GM19238 (cell line): ENCODE results near the gene HOXC6.

ENCODE experiments used
- DNase-seq: peaks from one replicate; pipeline ENCODE4 v3.0.0; 2011; ENCODE audit warnings: low spot score; ENCODE audit not compliant: insufficient read length

Gene HOXC6

DNA sequence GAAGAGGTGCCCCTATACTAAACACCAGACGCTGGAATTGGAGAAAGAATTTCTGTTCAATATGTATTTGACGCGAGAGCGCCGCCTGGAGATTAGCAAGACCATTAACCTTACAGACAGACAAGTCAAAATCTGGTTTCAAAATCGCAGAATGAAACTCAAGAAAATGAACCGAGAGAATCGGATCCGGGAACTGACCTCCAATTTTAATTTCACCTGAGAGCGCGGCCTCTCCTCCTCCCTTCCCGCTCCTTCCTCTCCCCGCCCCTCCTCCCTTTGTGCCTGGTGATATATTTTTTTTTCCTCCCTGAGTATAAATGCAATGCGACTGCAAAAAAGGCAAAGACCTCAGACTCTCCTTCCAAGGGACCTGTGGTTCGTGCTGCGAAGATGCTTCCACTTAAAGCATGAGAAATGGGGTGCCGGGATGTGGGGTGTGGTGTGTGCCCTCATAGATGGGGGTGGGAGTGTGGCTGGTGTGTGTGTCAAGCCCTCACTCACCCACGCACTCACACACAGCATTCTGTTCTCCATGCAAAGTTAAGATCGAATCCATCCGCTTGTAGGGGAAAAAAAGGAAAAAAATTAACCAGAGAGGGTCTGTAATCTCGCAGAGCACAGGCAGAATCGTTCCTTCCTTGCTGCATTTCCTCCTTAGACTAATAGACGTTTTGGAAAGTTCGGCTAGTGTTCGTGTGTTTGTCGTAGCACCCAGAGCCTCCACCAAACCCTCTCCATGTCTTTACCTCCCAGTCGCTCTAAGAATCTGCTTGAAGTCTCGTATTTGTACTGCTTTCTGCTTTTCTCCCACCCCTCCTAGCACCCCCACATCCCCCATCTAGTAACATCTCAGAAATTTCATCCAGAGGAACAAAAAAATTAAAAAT lies 38.8 kb upstream of the HOXC6 start:
- peak; percentile 47 for DNase-seq

DNA sequence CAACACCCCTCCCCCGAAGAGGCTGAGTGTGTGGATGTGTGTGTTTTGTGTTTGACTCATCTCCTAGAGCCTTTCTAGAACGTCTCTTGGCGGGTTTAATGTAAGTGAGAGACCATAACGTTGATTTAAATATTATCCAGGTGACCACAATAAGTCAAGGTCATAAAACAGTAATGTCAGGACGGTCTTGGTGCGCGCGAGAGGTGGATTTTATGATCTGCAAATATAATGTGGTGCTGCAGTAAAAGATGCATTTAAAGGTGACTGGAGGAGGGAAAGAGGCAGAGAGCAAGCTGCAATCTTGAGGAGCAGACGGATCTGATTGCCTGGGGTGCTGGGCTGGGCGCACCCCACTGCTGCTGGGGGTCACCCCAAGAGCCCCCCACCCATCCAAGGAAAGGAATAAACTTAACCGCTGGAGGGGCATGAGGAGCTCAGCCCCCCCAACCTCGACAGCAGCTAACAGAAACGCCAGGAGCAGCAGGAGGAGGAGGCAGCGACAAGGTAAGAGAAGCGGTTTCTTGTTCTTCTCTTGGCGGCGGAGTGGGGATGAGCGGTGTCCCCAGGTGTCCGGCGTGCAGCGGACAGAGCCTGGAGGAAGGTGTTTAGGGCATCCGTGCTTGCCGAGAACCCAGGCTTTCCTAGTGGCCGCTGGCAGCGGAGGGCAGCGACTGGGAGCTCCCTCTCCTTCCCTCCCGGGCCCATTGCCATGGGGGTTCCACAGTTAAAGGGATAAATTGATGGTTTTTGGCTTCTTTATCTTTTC lies 37.7 kb upstream of the HOXC6 start:
- no peak for DNase-seq

DNA sequence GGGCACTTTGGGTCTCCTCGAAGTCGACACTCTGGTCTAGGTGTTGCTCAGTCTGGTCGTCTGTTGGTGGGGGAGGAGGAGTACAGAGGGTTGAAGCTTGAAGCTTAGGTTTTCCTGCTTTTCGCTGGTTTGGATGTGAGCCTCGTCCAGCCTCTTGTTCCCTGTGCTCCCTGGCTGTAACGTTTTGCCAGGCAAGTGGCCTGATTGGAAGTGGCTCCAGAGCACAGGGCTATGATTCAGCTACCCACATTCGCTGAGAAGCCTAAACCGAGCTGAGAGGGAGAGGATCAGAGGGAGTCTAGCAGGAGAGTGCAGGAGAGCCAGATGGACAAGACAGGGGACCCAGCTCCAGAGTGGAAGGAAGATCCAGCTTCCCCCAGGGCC lies 37.2 kb upstream of the HOXC6 start:
- no peak for DNase-seq

DNA sequence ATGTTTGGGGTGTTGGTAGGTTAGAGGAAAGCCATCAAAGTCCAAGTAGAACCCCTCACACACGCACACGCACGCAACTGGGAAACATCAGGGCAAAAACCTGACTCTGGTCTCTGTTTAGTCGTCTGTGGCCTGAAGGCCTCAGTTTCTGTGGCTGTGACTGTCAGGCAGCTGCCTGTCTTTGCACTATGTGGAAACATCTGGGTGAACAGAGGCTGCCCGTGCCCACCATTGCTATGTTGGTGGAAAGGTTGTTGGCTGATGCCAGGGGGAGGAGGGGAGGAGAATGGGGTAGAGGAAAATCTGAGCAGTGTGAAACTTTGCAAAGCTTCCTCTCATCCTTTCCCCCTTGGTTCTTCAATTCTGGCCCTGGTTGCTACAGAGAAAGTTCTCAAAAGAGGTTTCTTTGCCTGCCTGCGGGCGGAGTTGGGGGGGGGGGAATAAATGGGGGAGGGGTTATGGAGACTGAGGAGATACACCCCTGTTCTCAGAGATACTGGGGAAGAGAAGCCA lies 35.8 kb upstream of the HOXC6 start:
- no peak for DNase-seq

DNA sequence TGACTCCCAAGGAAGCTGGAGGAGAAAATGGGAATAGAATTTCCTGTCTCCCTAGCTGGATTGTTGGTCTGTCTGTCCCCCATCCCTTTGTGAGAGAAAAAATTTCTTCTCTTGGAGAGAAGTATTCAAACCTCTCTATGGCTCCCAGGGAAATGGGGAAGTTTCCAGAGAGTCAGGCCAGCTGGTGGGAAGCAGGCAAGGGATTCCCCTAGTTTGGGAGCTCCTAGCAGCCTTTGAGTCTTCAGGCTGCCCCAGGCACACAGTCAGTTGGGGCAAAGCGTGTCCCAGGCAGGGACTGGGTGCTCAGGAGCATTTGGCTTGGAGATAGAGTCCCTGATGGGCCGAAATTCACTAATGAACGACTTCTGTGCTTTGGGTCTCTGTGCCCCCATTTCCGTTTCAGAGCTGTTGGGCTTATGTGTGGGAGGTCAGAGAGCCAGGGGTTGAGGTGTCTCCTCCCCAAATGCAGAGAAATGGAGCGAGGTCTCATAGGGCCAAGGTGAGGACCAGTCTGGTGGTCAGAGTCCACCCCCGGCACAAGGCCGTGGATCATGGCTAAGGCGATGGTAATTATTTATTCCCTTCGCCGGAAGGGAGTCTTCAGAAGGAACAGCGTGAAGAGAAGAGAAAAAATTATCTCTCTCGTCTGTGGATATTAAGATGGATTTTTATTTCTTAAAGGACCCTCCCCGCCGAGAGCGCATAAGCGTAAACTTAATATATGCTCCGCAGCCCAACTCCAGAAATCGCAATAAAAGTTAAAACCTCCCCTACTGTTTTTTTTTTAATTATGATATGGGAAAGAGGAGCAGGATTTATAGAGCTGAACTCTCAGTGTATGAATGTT lies 34.9 kb upstream of the HOXC6 start:
- no peak for DNase-seq

DNA sequence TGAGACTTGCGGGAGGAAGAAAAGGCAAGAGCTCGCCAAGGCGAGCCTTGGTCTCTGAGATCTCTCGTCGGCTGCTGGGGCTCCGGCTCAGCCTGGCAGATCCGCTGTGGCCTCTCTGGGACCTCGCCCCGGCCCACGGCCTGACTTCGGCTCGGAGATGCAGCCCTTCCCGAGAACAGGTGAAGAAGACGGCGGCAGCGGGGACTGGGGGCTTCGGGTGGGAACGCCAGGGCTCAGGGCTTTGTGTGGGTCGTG lies 34.3 kb upstream of the HOXC6 start:
- no peak for DNase-seq

DNA sequence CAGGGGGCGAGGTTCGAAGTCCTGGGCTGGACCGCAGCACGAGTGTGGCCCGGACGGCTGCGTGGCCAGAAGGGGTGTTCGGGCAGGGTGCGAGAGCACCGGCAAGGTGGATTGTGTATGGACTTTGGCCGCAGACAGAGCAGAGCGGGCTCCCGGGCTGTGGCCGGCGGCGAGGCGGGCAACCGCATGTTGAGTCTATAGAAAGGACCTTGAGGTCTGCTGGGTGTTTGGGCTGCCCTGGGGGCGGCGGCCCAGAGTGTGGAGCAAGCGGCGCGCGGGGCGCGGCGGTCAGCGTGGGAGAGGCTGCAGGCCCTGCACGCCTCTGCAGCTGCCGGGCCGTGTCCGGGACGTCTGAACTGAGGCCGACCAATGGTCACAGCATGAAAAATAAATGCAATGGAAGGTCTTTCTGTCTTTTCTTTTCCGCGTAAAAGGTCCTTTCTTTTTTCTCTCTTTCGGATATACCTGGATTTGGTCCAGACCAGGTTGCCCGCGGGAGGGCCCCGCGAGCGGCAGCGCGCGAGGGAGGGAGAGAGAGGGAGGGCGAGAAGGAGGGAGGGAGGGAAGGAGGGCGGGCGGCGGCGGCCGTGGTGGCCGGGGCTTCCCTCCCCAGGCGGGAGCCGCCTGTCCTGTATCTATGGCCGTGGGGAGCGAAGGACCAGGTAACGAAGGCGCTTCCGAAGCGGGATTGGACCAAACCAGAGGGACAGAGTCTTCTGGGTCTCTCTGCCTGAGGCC lies 33.8 kb upstream of the HOXC6 start:
- DNase-seq: no peak

DNA sequence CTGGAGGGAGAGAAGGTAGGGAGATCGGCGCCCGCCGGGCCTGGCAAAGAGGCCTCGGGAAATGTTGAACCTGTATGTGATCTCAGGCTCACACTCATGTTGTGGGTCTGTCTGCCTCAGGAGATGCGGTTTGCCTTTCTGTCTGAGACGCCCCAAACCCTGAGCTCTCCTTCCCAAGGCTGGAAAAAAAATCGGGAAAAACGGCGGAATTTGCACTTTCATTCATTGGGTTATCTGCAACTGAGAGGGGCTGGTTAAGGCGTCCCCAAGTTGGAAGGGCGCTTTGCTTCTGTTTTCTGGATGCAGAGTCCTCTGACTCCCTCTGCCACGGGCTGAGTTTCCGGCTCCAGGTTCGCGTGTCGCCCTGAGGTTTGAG lies 33.2 kb upstream of the HOXC6 start:
- no peak for DNase-seq

DNA sequence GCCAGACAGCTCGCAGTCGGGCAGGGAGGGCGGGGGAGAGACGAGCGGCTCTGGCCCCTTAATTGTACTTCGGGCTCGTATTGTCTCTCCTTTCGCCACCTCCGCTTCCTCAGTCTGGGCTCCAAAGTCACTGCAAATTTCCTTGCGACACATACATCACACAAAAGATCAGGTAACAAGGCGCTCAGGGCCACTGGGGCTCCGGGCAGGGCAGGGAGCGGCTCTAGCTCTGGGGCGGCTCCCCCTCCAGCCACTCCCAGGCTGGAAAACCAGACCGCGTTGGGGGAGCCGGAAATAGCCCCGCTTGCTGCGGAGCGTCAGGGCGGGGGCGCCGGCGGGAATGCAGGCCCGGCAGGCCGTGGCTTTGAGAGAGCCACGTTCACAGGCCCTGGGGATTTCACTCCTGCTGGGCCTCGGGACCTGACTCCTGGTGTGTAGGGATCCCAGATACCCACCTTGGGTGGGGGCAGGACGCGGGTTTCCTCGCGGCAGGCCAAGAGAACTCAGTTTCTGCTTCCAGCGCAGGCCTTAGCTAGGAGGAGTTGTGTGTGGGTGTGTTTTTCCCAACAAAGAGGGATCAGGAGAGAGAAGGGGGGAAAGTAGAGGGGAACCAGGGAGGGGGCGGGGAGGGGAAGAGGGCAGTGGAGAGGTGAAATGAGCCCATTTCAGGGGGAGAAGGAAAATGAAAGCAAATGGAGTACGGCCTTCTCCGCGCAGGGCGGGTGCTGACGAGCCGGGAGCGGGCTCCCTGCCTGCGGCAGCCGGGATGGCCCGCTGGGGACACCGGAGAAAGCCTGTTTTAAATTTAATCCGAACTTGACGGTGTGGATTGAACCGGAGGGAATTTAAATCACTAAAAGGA lies 32.6 kb upstream of the HOXC6 start:
- DNase-seq: no peak

DNA sequence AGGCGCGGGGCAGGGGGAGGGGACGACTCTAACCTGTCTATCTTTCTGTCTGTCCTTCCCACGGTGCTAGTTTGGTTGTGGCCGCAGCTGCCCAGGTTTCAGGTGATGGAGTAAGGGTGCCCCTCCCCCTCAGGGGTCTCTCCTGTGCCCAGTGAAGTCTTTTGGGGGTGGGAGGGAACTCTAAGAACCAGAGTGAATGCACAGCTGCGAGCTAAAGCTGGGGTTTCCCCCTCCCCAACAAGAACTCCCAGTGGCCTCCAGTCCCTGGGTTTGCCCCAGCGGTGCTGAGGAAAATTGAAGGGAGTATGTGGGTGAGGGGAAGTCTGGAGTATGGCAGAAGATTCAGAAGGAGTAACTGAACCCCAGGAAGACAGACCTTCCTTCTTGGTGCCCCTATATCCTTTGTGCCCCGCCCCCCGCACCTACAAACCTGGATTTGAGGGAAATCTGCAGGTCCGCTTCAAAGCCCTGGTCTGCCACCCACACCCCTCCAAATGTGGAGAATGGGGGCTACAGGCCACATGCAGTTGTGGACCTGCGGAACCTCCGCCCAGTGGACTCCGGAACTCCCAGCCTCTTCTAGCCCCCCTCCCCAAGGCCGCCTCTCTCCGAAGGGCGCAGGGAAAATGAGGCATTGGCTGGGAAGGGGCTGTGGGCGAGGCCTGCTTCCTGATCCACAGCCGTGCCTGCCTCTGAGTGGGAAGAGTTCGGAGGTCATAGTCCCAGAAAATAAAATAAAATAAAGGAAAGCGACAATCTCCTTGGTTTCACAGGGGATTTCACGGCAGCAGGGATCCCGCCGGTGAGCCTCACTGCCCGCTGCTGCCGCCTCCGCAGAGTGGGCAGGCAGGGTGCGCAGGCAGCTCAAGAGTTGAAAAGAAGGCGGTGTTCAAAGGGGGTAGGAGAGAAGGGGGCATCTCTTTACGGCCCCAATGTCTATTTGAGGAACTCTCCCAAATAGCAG lies 31.7 kb upstream of the HOXC6 start:
- DNase-seq: no peak

DNA sequence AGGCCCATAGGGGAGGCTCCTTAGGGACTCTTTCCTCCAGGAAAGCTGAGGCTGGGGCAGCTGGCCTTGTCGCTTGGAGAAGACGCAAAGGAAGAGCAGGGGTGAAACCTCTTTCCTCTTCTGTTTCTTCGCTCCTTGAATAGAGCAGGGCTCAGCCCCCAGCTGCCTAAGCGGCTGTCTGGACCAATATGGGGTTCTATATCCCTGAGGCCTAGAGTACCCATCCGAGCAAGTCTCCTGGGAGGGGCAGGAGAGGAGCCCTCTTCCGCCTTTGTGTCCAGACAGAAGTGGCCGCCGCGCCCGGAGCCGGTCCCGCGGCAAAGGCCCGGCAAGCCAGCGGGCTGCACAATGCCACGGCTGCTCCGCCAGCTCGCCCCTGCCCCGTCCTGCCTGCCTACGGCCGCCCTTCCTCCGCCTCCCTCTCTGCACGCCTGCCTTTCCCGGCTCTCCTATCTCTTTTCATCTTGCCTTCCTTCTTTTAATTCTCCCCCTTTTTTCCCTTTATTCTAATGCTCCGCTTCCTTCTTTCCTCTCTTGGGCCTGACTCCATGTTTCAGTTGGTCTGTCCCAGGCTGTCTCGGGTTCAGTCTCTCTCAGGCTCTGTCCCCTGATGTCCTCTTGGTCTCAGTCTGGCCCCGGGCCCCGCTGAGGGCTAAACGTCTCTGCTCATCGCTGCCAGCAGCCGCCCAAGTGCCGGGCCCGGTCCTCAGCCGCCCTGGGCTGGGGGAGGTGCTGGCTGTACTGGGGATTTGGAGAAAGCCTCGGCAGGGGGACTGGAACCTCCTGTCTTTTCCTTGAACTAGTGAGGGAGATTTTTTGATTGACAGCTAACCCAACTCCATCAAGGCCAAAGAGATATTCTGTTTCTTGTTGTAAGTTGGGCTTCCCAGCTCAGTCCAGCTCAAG lies 30.8 kb upstream of the HOXC6 start:
- no peak for DNase-seq

DNA sequence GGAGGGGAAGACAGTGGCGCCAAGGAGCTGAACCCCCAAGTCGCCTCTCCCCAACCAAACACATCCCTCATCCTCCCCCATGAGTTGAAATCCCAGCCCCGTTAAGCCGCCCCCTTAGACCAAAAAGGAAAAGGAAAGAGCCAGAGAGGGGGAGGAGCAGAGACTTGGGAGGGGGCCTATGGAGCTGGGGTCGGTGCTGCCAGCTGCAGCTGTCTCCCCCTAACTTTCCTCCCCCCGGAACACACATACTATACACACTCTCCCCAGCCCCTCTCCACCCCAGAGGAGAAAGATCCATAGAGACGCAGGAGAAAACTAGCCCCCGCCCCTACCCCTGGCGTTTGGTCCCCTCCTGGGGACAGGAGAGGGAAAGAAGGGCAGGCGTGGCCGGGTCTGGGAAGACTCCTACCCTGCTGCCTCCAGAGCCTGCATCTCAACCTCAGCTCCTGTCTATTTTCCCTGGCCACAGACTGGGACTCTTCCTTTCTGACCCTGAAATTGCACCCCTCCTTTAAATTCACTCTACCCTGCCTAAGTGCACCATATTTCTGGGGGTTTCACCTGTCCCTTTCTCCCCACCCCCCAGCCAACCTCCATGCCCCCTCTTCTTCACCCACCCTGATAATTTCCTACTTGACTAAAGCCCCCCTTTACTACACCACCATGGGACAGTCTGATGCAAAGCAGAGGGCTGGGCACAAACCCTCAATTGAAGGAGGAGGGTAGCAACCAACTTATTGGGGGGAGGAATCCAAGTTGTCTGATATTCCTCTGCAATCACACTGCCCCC lies 29.9 kb upstream of the HOXC6 start:
- no peak for DNase-seq

DNA sequence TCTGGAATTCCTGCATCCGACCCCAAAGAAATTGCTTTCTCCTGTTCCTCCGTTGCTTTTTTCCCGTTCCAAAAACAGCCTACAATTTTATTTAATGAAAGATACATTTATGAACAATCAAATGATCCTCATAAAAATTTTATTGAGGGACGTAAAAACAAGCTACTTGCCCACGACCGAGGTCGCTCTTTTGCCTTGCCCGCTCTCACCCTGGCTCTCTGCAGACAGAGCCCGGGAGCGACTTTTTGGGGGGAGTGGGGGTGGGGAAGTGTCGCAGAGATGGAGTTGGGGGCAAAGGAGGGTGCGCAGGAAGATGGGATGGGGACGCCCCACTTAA lies 29.4 kb upstream of the HOXC6 start:
- DNase-seq: no peak

DNA sequence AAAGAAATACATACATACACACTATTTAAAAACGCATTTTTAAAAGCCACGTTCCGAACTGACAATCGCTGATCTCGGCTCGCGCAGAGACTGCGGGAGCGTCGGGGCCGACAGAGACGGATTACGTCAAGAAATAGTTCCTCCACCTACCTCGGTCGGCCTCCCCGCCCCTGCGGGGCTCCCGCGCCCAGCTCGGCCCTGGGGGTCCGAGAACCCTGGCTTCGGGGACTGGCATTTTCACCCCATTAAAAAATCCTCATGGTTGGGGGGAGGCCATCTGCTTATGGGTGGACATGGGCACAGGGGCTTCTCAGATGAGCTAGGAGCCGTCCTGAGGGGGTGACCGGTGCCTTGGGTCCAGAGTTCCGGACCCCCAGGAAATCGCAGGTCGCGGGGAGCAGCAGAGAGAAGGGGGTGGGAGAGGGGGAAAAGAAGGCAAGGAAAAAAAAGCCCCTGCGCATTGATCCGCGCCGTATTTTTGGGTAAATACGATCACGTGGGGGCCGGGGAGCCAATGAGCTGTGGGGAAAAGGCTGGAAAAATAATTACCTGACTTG lies 28.6 kb upstream of the HOXC6 start:
- no peak for DNase-seq

DNA sequence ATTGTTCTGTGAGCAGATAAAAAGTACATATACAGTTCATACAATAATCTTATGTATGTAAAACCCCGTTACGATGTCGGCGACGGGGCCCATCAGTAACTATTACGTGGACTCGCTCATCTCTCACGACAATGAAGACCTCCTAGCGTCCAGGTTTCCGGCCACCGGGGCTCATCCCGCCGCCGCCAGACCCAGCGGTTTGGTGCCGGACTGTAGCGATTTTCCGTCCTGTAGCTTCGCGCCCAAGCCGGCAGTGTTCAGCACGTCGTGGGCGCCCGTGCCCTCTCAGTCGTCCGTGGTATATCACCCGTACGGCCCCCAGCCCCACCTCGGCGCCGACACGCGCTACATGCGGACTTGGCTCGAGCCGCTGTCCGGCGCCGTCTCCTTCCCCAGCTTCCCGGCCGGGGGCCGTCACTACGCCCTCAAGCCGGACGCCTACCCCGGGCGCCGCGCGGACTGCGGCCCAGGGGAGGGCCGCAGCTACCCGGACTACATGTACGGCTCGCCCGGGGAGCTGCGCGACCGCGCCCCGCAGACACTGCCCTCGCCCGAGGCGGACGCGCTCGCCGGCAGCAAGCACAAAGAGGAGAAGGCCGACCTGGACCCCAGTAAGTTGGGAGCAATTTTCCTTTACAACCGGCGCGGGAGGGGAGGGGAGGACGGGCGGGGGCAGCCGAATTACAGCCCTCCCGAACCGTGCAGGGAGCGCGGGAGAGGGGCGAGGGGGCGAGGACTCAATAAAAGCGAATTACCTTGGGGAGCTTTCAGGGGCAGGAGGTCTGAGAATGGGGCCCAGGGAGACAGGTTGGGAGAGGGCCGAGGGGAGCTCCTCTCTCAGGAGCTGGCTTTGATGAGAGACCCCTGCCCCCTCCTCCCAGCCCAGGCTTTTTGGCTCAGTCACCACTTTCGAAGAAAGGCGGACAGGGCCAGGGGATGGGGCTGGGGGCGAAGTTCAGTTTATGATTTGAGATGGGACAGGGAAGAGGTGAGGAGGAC lies 27.8 kb upstream of the HOXC6 start, which contains the start of gene HOXC9:
Gene HOXC9, plus strand, starts transcription at position 46 of the 999 bp plus-strand sequence. Its CDS starts 28 bp downstream, at position 74.
- no peak for DNase-seq
